ENCODE results near the gene FXYD3.
"Not testable (repeated sequence)": the region's sequence is repeated elsewhere in the genome, so short reads cannot be mapped to it uniquely, and the experiment has no call there.

The FXYD3 gene

GRCh38 chr19:35099155-35099896 lies 16.3 kb upstream of the FXYD3 start:
- H3K27me3 ChIP-seq (replicated peaks in 2 of 5; ENCODE audit: control insufficient read depth in 4 of 5, insufficient read depth in 5 of 5, low read length in 4 of 5), result no peaks in the 10 kb centered on the region
- no peaks in the 10 kb centered on the region for H3K4me1 ChIP-seq (ENCODE audit: control extremely low read depth in 1 of 4, control insufficient read depth in 4 of 4, insufficient read depth in 4 of 4, low read length in 3 of 4)
- no peaks in the 10 kb centered on the region for H3K9me3 ChIP-seq (ENCODE audit: control extremely low read depth in 1 of 5, control insufficient read depth in 4 of 5, insufficient read depth in 2 of 5, low read depth in 1 of 5, low read length in 4 of 5)
- 94% methylated on average over 18 of the region's 21 CpGs for WGBS (ENCODE audit: insufficient coverage)
- DNase-seq, result no peak
- CTCF ChIA-PET, result interaction anchor here (1.3 to 3.2 kb wide), 5 partner anchors 9 to 37 kb away, joined by 3 to 14 read pairs (median 4); partner anchors contain the start of gene LGI4
- no peak overlapping the region for H3K4me3 ChIP-seq (ENCODE audit: control insufficient read depth in 1 of 7, extremely low read depth in 1 of 7, insufficient read depth in 4 of 7, low read depth in 2 of 7, low read length in 6 of 7)
- no peaks in the 10 kb centered on the region for H3K36me3 ChIP-seq (ENCODE audit: control insufficient read depth in 4 of 4, insufficient read depth in 4 of 4, low read length in 3 of 4)
- POLR2A ChIA-PET, result no interaction called here
- H3K27ac ChIP-seq (ENCODE audit: insufficient read depth in 1 of 2, low read depth in 1 of 2, low read length in 2 of 2, poor library complexity in 1 of 2, severe bottlenecking in 2 of 2), result no peak overlapping the region

- ChIA-PET POLR2A (no interaction called here), CTCF (interaction anchor here (0.6 to 3.2 kb wide), 7 partner anchors 9 to 56 kb away, joined by 3 to 14 read pairs (median 4); partner anchors contain the start of gene LGI4)
- Histone ChIP-seq H3K27me3 (replicated peaks in 2 of 5; ENCODE audit: control insufficient read depth in 4 of 5, insufficient read depth in 5 of 5, low read length in 4 of 5) (no peaks in the 10 kb centered on the region), H3K9me3 (ENCODE audit: control extremely low read depth in 1 of 5, control insufficient read depth in 4 of 5, insufficient read depth in 2 of 5, low read depth in 1 of 5, low read length in 4 of 5) (no peaks in the 10 kb centered on the region), H3K36me3 (ENCODE audit: control insufficient read depth in 4 of 4, insufficient read depth in 4 of 4, low read length in 3 of 4) (no peaks in the 10 kb centered on the region), H3K4me3 (ENCODE audit: control insufficient read depth in 1 of 7, extremely low read depth in 1 of 7, insufficient read depth in 4 of 7, low read depth in 2 of 7, low read length in 6 of 7) (no peak overlapping the region), H3K4me1 (ENCODE audit: control extremely low read depth in 1 of 4, control insufficient read depth in 4 of 4, insufficient read depth in 4 of 4, low read length in 3 of 4) (no peaks in the 10 kb centered on the region), H3K27ac (ENCODE audit: insufficient read depth in 1 of 2, low read depth in 1 of 2, low read length in 2 of 2, poor library complexity in 1 of 2, severe bottlenecking in 2 of 2) (no peak overlapping the region)
- 98% methylated on average over 12 of the region's 13 CpGs for WGBS (ENCODE audit: insufficient coverage)
- DNase-seq, result no peak
Observed at GRCh38 chr19:35099897-35100275, 15.7 kb upstream of the FXYD3 start.

DNA sequence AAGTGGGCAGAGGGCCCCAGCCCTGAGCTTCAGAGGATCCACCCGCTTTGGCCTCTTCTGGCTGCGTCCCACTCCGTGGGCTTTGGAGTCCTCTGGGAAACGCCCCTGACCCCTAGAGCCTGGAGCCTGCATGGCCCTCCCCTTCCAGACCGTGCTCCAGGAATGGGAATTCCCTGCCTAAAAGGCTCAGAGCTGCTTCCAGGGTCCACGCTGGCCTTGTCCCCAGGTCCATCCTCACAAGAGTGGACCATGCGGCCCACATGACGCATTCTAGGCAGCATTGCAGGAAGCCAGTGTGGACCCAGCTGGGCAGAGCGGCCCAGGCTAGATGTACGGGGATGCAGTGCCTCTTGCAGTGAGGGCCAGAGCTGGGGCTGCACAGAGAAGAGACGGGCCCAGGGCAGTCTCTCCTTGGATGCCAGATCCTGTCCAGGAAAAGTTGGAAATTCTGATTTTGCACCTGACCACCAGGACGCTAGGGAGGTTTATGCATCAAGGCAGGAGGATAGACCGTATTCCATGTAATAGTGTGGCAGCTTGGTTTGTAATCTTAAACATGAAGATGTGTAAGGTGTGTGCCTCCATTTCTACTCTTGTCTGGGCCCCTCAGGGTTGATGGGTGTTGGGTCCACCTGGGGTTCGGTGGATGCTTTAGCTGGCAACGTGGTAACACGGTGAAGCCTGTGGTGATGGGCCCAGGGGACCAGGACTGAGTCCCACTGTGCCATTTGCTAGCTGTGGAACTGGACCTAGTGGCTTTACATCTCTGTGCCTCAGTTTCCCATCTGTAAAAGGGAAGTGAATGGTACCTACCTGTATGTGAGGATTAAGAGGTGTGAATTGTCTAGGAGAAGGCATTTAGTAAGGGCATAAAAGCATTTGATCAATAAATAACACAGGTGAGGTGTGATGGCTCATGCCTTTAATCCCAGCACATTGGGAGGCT lies 14.8 kb upstream of the FXYD3 start:
- ChIA-PET POLR2A (no interaction called here), CTCF (interaction anchor here (0.6 to 3.2 kb wide), 9 partner anchors 10 to 57 kb away, joined by 3 to 14 read pairs (median 4); partner anchors contain the start of gene LGI4)
- no peak overlapping the region for H3K27ac ChIP-seq (ENCODE audit: insufficient read depth in 1 of 2, low read depth in 1 of 2, low read length in 2 of 2, poor library complexity in 1 of 2, severe bottlenecking in 2 of 2)
- H3K4me1 ChIP-seq (ENCODE audit: control extremely low read depth in 1 of 4, control insufficient read depth in 4 of 4, insufficient read depth in 4 of 4, low read length in 3 of 4), result no peaks in the 10 kb centered on the region
- no peak overlapping the region for H3K4me3 ChIP-seq (ENCODE audit: control insufficient read depth in 1 of 7, extremely low read depth in 1 of 7, insufficient read depth in 4 of 7, low read depth in 2 of 7, low read length in 6 of 7)
- H3K9me3 ChIP-seq (ENCODE audit: control extremely low read depth in 1 of 5, control insufficient read depth in 4 of 5, insufficient read depth in 2 of 5, low read depth in 1 of 5, low read length in 4 of 5), result no peaks in the 10 kb centered on the region
- no peaks in the 10 kb centered on the region for H3K27me3 ChIP-seq (replicated peaks in 2 of 5; ENCODE audit: control insufficient read depth in 4 of 5, insufficient read depth in 5 of 5, low read length in 4 of 5)
- 98% methylated on average over 13 of the region's 16 CpGs for WGBS (ENCODE audit: insufficient coverage)
- no peaks in the 10 kb centered on the region for H3K36me3 ChIP-seq (ENCODE audit: control insufficient read depth in 4 of 4, insufficient read depth in 4 of 4, low read length in 3 of 4)
- no peak for DNase-seq

DNA sequence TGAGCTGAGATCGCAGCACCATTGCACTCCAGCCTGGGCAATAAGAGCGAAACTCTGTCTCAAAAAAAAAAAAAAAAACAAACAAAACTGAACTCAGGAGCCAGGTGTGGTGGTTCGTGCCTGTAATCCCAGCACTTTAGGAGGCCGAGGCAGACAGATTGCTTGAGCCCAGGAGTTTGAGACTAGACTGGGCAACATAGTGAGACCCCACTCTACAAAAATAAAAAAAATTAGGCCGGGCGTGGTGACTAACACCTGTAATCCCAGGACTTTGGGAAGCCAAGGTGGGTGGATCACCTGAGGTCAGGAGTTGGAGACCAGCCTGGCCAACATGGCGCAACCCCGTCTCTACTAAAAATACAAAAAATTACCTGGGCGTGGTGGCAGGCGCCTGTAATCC lies 13.7 kb upstream of the FXYD3 start:
- WGBS (ENCODE audit: insufficient coverage), result 83% methylated on average over 2 of the region's 10 CpGs
- POLR2A ChIA-PET, result interaction anchor here (0.6 kb wide), 1 partner anchor 8 kb away, joined by 4 read pairs; no protein-coding TSS in a partner anchor

DNA sequence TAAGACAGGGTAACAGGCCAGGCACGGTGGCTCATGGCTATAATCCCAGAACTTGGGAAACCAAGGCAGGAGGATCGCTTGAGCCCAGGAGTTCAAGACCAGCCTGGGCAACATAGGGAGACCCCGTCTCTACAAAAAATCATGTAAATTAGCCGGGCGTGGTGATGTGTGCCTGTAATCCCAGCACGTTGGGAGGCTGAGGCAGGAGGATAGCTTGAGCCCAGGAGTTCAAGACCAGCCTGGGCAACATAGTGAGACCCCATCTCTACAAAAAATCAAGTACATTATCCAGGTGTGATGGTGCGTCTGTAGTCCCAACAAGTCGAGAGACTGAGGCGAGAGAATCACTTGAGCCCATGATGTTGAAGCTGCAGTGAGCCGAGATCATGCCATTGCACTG lies 12.0 kb upstream of the FXYD3 start:
- WGBS (ENCODE audit: insufficient coverage), result 79% methylated on average over 10 of the region's 10 CpGs
- H3K36me3 ChIP-seq (ENCODE audit: control insufficient read depth in 4 of 4, insufficient read depth in 4 of 4, low read length in 3 of 4); H3K4me3 ChIP-seq (ENCODE audit: control insufficient read depth in 1 of 7, extremely low read depth in 1 of 7, insufficient read depth in 4 of 7, low read depth in 2 of 7, low read length in 6 of 7); H3K9me3 ChIP-seq (ENCODE audit: control extremely low read depth in 1 of 5, control insufficient read depth in 4 of 5, insufficient read depth in 2 of 5, low read depth in 1 of 5, low read length in 4 of 5); H3K27me3 ChIP-seq (replicated peaks in 2 of 5; ENCODE audit: control insufficient read depth in 4 of 5, insufficient read depth in 5 of 5, low read length in 4 of 5); H3K27ac ChIP-seq (ENCODE audit: insufficient read depth in 1 of 2, low read depth in 1 of 2, low read length in 2 of 2, poor library complexity in 1 of 2, severe bottlenecking in 2 of 2); DNase-seq; POLR2A ChIA-PET; H3K4me1 ChIP-seq (ENCODE audit: control extremely low read depth in 1 of 4, control insufficient read depth in 4 of 4, insufficient read depth in 4 of 4, low read length in 3 of 4): not testable (repeated sequence)
- CTCF ChIA-PET, result interaction anchor here (1.7 kb wide), 1 partner anchor 32 kb away, joined by 4 read pairs; no protein-coding TSS in a partner anchor

More for the DNA sequence above, 13.7 kb upstream of the FXYD3 start:
- H3K27me3 ChIP-seq (replicated peaks in 2 of 5; ENCODE audit: control insufficient read depth in 4 of 5, insufficient read depth in 5 of 5, low read length in 4 of 5); DNase-seq; H3K36me3 ChIP-seq (ENCODE audit: control insufficient read depth in 4 of 4, insufficient read depth in 4 of 4, low read length in 3 of 4); H3K27ac ChIP-seq (ENCODE audit: insufficient read depth in 1 of 2, low read depth in 1 of 2, low read length in 2 of 2, poor library complexity in 1 of 2, severe bottlenecking in 2 of 2); H3K4me3 ChIP-seq (ENCODE audit: control insufficient read depth in 1 of 7, extremely low read depth in 1 of 7, insufficient read depth in 4 of 7, low read depth in 2 of 7, low read length in 6 of 7); H3K4me1 ChIP-seq (ENCODE audit: control extremely low read depth in 1 of 4, control insufficient read depth in 4 of 4, insufficient read depth in 4 of 4, low read length in 3 of 4); H3K9me3 ChIP-seq (ENCODE audit: control extremely low read depth in 1 of 5, control insufficient read depth in 4 of 5, insufficient read depth in 2 of 5, low read depth in 1 of 5, low read length in 4 of 5): not testable (repeated sequence)
- CTCF ChIA-PET, result interaction anchor here (1.2 to 2.7 kb wide), 3 partner anchors 15 to 34 kb away, joined by 3 to 12 read pairs (median 4); partner anchors contain the start of gene LGI4

GRCh38 chr19:35104361-35104760 lies 11.3 kb upstream of the FXYD3 start:
- ChIA-PET CTCF (interaction anchor here (1.7 kb wide), 1 partner anchor 32 kb away, joined by 4 read pairs; no protein-coding TSS in a partner anchor), POLR2A (no interaction called here)
- WGBS (ENCODE audit: insufficient coverage), result 95% methylated on average over 11 of the region's 11 CpGs

More at GRCh38 chr19:35104361-35104760, 11.3 kb upstream of the FXYD3 start:
- Histone ChIP-seq H3K4me3 (ENCODE audit: control insufficient read depth in 1 of 7, extremely low read depth in 1 of 7, insufficient read depth in 4 of 7, low read depth in 2 of 7, low read length in 6 of 7) (no peak overlapping the region), H3K27ac (ENCODE audit: insufficient read depth in 1 of 2, low read depth in 1 of 2, low read length in 2 of 2, poor library complexity in 1 of 2, severe bottlenecking in 2 of 2) (no peak overlapping the region), H3K4me1 (ENCODE audit: control extremely low read depth in 1 of 4, control insufficient read depth in 4 of 4, insufficient read depth in 4 of 4, low read length in 3 of 4) (peaks cover 0 to under 1% (median 0%) of the 10 kb centered on the region in 4 experiments), H3K36me3 (ENCODE audit: control insufficient read depth in 4 of 4, insufficient read depth in 4 of 4, low read length in 3 of 4) (no peaks in the 10 kb centered on the region), H3K27me3 (replicated peaks in 2 of 5; ENCODE audit: control insufficient read depth in 4 of 5, insufficient read depth in 5 of 5, low read length in 4 of 5) (no peaks in the 10 kb centered on the region), H3K9me3 (ENCODE audit: control extremely low read depth in 1 of 5, control insufficient read depth in 4 of 5, insufficient read depth in 2 of 5, low read depth in 1 of 5, low read length in 4 of 5) (no peaks in the 10 kb centered on the region)
- DNase-seq, result no peak
